ENCODE measurements around the gene MT2A.

Gene MT2A

DNA sequence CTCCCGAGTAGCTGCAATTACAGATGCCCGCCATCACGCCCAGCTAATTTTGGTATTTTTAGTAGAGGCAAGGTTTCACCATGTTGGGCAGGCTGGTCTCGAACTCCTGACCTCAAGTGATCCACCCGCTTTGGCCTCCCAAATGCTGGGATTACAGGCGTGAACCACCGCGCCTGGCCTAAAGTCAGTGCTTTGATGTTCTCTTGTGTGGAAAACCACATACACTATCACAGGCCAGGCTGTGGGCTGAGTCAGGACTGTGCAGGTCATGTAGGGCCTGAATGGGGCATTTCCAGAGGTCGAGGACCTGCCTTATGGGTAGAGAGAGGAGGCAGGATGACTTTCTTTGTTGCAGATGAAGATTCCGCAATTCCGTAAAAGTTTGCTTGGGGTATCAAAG, 24.1 kb upstream of the MT2A start:
- Histone ChIP-seq H3K79me2 (ENCODE audit: insufficient read depth, low read length) (no peaks in the 10 kb centered on the region), H2AFZ (ENCODE audit: low read depth, low read length) (no peak overlapping the region), H3K4me1 (ENCODE audit: insufficient read depth, low read length) (no peaks in the 10 kb centered on the region), H4K20me1 (ENCODE audit: insufficient read depth, low read length) (no peaks in the 10 kb centered on the region), H3K9ac (ENCODE audit: low read depth, low read length) (no peak overlapping the region), H3K4me3 (ENCODE audit: low read depth in 1 of 2, low read length in 2 of 2) (no peak overlapping the region), H3K9me3 (ENCODE audit: insufficient read depth, low read length, severe bottlenecking) (no peaks in the 10 kb centered on the region), H3K27me3 (ENCODE audit: insufficient read depth, low read length, poor library complexity) (peaks cover 7% of the 10 kb centered on the region), H3K36me3 (ENCODE audit: insufficient read depth, low read length) (no peaks in the 10 kb centered on the region), H3K27ac (ENCODE audit: low read length) (no peak overlapping the region), H3K4me2 (ENCODE audit: insufficient read depth, low read length) (no peak overlapping the region)
- no peak for ATAC-seq (ENCODE audit: insufficient read depth, low read depth)
- DNase-seq, result no peak
- no peak for TF ChIP-seq EZH2 (IDR thresholded peaks at IDR 0.05; ENCODE audit: borderline replicate concordance, low read depth, low read length, severe bottlenecking)
- TF ChIP-seq, protein P1, sequence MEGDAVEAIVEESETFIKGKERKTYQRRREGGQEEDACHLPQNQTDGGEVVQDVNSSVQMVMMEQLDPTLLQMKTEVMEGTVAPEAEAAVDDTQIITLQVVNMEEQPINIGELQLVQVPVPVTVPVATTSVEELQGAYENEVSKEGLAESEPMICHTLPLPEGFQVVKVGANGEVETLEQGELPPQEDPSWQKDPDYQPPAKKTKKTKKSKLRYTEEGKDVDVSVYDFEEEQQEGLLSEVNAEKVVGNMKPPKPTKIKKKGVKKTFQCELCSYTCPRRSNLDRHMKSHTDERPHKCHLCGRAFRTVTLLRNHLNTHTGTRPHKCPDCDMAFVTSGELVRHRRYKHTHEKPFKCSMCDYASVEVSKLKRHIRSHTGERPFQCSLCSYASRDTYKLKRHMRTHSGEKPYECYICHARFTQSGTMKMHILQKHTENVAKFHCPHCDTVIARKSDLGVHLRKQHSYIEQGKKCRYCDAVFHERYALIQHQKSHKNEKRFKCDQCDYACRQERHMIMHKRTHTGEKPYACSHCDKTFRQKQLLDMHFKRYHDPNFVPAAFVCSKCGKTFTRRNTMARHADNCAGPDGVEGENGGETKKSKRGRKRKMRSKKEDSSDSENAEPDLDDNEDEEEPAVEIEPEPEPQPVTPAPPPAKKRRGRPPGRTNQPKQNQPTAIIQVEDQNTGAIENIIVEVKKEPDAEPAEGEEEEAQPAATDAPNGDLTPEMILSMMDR (IDR thresholded peaks at IDR 0.05; ENCODE audit: borderline replicate concordance, extremely low read depth, low read length, poor library complexity, severe bottlenecking), result no peak

DNA sequence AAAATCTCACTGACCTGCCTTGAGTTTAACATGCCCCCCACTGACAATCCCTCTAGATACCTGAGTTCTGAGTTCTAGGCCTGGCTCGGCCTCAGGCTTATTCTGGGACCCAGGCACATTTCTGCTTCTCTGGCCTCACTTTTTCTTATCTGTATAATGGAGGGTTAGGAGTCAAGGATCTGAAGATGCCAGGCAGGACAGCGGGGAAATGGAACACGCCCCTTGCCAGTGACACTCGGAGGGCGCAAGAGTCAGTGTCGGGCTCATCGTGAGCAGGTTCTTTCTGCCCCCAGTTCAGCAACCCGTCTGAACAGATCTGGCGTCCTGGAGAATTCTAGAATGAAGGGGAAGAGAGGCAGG, 19.6 kb upstream of the MT2A start:
- Histone ChIP-seq H3K9ac (ENCODE audit: low read depth, low read length) (no peak overlapping the region), H4K20me1 (ENCODE audit: insufficient read depth, low read length) (no peaks in the 10 kb centered on the region), H3K36me3 (ENCODE audit: insufficient read depth, low read length) (no peaks in the 10 kb centered on the region), H3K4me3 (ENCODE audit: low read depth in 1 of 2, low read length in 2 of 2) (no peak overlapping the region), H3K4me2 (ENCODE audit: insufficient read depth, low read length) (no peak overlapping the region), H3K27me3 (ENCODE audit: insufficient read depth, low read length, poor library complexity) (no peaks in the 10 kb centered on the region), H2AFZ (ENCODE audit: low read depth, low read length) (no peak overlapping the region), H3K79me2 (ENCODE audit: insufficient read depth, low read length) (no peaks in the 10 kb centered on the region), H3K27ac (ENCODE audit: low read length) (no peak overlapping the region), H3K4me1 (ENCODE audit: insufficient read depth, low read length) (no peaks in the 10 kb centered on the region), H3K9me3 (ENCODE audit: insufficient read depth, low read length, severe bottlenecking) (no peaks in the 10 kb centered on the region)
- no peak for ATAC-seq (ENCODE audit: insufficient read depth, low read depth)
- no peak for DNase-seq
- TF ChIP-seq EZH2 (IDR thresholded peaks at IDR 0.05; ENCODE audit: borderline replicate concordance, low read depth, low read length, severe bottlenecking), result no peak
- TF ChIP-seq, protein P1 (IDR thresholded peaks at IDR 0.05; ENCODE audit: borderline replicate concordance, extremely low read depth, low read length, poor library complexity, severe bottlenecking), result no peak

DNA sequence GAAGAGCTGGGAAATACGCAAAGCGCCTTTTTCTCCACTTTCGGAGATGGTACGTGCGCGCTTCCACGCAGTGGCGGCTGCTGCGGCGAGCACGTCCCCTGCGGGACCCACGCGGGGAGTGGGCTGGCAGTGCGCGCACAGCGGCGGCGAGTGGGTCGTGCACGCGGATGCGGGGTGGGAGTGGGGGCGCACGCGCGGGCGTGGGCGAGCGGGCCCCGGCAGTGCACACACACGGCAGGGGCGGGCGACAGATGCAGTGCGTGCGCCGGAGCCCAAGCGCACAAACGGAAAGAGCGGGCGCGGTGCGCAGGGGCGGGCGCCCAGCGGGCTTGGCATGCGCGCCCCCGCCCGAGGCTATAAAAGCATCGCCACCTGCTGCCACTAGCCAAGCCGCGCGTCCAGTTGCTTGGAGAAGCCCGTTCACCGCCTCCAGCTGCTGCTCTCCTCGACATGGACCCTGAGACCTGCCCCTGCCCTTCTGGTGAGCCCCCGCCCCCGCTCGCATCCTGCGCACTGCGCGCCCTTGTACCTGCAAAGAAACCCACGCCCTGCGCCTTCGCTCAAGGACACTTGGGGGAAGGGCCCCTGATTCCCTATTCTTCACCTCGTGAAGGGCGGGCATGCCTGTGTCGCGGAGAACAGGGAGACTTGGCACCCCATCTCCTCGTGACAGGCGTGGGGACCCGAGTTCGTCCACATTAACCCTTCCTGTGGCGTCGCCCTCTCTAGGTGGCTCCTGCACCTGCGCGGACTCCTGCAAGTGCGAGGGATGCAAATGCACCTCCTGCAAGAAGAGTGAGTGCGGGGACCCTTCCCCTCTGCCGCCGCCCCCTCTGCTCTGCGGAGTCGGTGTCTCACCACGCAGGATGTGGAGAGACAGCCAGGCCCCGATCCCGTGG, 19.0 kb upstream of the MT2A start, which contains the start of gene MT3:
TSS of gene MT3 (plus strand) at position 388 of the 899 bp plus-strand sequence. CDS start at position 451, 63 bp downstream.
- no peak within 1 kb of the TSS for H2AFZ ChIP-seq (ENCODE audit: low read depth, low read length)
- H3K9me3 ChIP-seq (ENCODE audit: insufficient read depth, low read length, severe bottlenecking), result no peaks in the 10 kb centered on the region
- H3K36me3 ChIP-seq (ENCODE audit: insufficient read depth, low read length), result no peaks in the 10 kb centered on the region
- no peaks in the 10 kb centered on the region for H3K79me2 ChIP-seq (ENCODE audit: insufficient read depth, low read length)
- no peaks in the 10 kb centered on the region for H3K4me1 ChIP-seq (ENCODE audit: insufficient read depth, low read length)
- TF ChIP-seq, protein P1 (IDR thresholded peaks at IDR 0.05; ENCODE audit: borderline replicate concordance, extremely low read depth, low read length, poor library complexity, severe bottlenecking), result no peak
- TF ChIP-seq EZH2 (IDR thresholded peaks at IDR 0.05; ENCODE audit: borderline replicate concordance, low read depth, low read length, severe bottlenecking), result no peak
- H3K27me3 ChIP-seq (ENCODE audit: insufficient read depth, low read length, poor library complexity), result no peaks in the 10 kb centered on the region
- no peak for ATAC-seq (ENCODE audit: insufficient read depth, low read depth)
- H3K9ac ChIP-seq (ENCODE audit: low read depth, low read length), result no peak within 1 kb of the TSS
- H3K4me3 ChIP-seq (ENCODE audit: low read depth in 1 of 2, low read length in 2 of 2), result no peak within 1 kb of the TSS
- H4K20me1 ChIP-seq (ENCODE audit: insufficient read depth, low read length), result no peaks in the 10 kb centered on the region
- H3K27ac ChIP-seq (ENCODE audit: low read length), result no peak within 1 kb of the TSS
- H3K4me2 ChIP-seq (ENCODE audit: insufficient read depth, low read length), result no peak within 1 kb of the TSS
- DNase-seq, result no peak

All from DND-41 (cell line).